OCI-LY3 (cell line): ENCODE measurements around the gene DKK3.

Experiments
- H2AFZ ChIP-seq: fragments of 200-600, 300-600 bp; shearing (Covaris generic); 2 replicates; pipeline ENCODE4 v1.6.0; 2014; ENCODE audit warnings: antibody characterized with exemption, low read depth, low read length
- H3K27ac ChIP-seq: fragments of 200-600, 300-600 bp; sonication (generic); 2 replicates; pipeline ENCODE4 v1.5.1; 2014; ENCODE audit warnings: mild to moderate bottlenecking, low read length, moderate library complexity, mixed read lengths
- H3K27me3 ChIP-seq: fragments of 200-600, 300-600 bp; sonication (generic); 2 replicates; pipeline ENCODE4 v1.6.1; 2014; ENCODE audit warnings: low read depth, low read length, mixed read lengths
- H3K36me3 ChIP-seq: fragments of 200-600, 300-600 bp; sonication (generic); replicated peaks from 2 replicates; pipeline ENCODE3; 2014; ENCODE audit warnings: low read depth, low read length, mixed read lengths
- H3K4me1 ChIP-seq: fragments of 300-600, 200-600 bp; sonication (generic); 2 replicates; pipeline ENCODE4 v1.6.1; 2014; ENCODE audit warnings: low read length, mixed read lengths
- H3K4me2 ChIP-seq: fragments of 200-600, 300-600 bp; sonication (generic); 2 replicates; pipeline ENCODE4 v1.6.1; 2014; ENCODE audit warnings: low read length, mixed read lengths
- H3K4me3 ChIP-seq: fragments of 300-600, 200-600 bp; sonication (generic); 2 replicates; pipeline ENCODE4 v1.5.1; 2014; ENCODE audit warnings: antibody characterized with exemption, mild to moderate bottlenecking, low read length, moderate library complexity
- H3K79me2 ChIP-seq: fragments of 300-600, 200-600 bp; shearing (Covaris generic); 2 replicates; pipeline ENCODE4 v1.6.1; 2014; ENCODE audit warnings: mild to moderate bottlenecking, low read length, mixed read lengths
- H3K9ac ChIP-seq: fragments of 300-600, 200-600 bp; shearing (Covaris generic); 2 replicates; pipeline ENCODE4 v1.6.0; 2014; ENCODE audit warnings: mild to moderate bottlenecking, low read length, moderate library complexity
- H3K9me3 ChIP-seq: fragments of 200-600, 300-600 bp; shearing (Covaris generic); 2 replicates; pipeline ENCODE4 v1.6.1; 2014; ENCODE audit warnings: low read length, mixed read lengths; ENCODE audit not compliant: insufficient read depth
- H4K20me1 ChIP-seq: fragments of 200-600, 300-600 bp; sonication (generic); 2 replicates; pipeline ENCODE4 v1.6.1; 2016; ENCODE audit warnings: low read length, mixed read lengths; ENCODE audit not compliant: insufficient read depth
- EZH2phosphoT487 ChIP-seq: fragments of 200-600 bp; shearing (Covaris generic); IDR thresholded peaks from 2 replicates; pipeline ENCODE4 v1.6.1; 2018; ENCODE audit warnings: antibody characterized with exemption, mixed run types, low read depth
- TF ChIP-seq, protein P1 (sequence below): fragments of 200-600, 300-600 bp; sonication (generic); IDR thresholded peaks from 2 replicates; pipeline ENCODE4 v1.5.1; 2014; ENCODE audit warnings: antibody characterized with exemption, low read length, low read depth

The DKK3 gene

DNA sequence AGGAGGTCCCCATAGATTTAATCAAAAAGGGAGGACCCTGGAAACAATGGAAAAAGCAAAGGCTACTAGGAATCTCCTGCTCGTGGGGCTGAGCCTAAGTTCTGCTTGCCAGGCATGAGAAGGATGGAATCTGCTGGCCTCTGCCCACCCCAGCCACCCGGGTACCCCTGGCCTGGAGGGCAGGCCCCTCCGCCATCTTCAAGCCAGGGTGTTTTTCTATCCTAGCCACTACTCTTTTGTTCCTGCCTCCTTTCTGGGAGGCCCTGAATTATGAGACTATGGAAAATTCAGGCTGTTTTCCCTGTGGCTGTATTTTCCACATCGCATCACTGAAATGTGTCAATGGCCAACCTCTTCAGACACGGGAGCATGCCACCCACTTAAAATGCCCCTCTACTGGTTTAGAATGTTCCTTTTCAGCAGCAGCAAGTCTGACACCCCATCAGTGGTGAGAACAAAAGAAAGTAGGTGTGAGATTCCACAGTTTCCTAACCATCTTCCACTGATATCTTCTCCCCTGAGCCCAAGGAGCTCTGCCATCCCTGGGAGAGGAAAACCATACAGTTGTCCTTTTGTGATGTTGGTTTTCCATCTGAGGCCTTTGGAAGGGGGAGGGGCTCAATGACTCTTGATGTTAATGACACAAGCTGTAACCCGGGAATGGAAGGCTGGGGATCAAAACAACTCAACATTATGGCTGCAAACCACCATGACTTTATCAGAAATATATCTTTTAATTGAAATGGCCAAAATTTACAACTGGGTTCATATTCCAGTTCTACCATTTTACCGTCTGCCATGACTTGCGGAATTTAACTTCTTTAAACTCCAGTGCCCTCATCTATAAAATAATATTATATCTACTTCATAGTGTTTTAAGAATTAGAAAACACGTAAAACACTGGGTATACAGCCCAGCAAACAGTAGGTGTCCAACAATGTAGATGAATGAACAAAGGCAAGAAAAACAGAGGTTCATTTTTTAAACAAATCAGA lies 22.2 kb downstream of the DKK3 start:
- no peak overlapping the region for H3K4me2 ChIP-seq
- TF ChIP-seq, protein P1, sequence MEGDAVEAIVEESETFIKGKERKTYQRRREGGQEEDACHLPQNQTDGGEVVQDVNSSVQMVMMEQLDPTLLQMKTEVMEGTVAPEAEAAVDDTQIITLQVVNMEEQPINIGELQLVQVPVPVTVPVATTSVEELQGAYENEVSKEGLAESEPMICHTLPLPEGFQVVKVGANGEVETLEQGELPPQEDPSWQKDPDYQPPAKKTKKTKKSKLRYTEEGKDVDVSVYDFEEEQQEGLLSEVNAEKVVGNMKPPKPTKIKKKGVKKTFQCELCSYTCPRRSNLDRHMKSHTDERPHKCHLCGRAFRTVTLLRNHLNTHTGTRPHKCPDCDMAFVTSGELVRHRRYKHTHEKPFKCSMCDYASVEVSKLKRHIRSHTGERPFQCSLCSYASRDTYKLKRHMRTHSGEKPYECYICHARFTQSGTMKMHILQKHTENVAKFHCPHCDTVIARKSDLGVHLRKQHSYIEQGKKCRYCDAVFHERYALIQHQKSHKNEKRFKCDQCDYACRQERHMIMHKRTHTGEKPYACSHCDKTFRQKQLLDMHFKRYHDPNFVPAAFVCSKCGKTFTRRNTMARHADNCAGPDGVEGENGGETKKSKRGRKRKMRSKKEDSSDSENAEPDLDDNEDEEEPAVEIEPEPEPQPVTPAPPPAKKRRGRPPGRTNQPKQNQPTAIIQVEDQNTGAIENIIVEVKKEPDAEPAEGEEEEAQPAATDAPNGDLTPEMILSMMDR, result no peak
- no peak for TF ChIP-seq EZH2phosphoT487
- no peak overlapping the region for H3K9ac ChIP-seq

DNA sequence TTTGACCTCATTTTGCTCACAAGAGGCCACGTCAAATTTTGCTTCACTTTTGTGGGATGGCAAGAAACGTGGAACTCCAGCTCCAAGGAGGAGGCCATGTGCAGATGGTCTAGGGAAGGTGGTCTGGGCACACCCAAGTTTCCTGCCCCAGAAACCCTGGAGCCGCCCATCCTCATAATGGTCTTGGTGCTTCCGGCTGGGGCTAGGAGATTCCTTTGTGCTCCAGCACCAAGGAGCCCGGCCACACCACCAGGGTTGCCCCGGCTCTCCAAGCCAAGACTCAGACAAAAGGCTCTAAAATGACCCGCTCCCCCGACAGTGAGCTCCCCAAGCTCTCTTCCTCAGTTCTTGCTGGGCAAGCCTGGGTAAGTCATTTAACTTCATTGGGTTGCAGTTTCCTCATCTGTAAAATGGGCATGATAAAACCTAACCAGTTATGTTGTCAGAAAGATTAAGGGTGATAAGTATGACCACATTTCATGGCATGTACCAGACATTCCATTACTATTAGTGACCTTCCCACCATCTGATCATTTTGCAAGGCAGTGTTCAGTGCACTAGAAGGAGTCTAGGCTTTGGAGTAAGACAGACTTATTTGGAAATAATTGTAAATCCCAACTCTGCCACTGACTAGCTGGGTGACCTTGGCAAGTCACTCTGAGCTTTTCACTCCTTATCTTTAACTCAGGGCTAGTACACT lies 23.3 kb downstream of the DKK3 start:
- TF ChIP-seq, protein P1, result no peak
- no peak for TF ChIP-seq EZH2phosphoT487
- Histone ChIP-seq H3K9me3 (no peaks in the 10 kb centered on the region), H3K79me2 (no peaks in the 10 kb centered on the region), H3K4me3 (no peak overlapping the region), H3K4me2 (no peak overlapping the region), H4K20me1 (no peaks in the 10 kb centered on the region), H3K4me1 (no peaks in the 10 kb centered on the region), H2AFZ (no peak overlapping the region), H3K27me3 (0 out of 2 replicates have a peak, but pooled peaks cover 3% of the 10 kb centered on the region), H3K9ac (no peak overlapping the region), H3K27ac (no peak overlapping the region), H3K36me3 (no peaks in the 10 kb centered on the region)

More for the DNA sequence above, 22.2 kb downstream of the DKK3 start:
- no peaks in the 10 kb centered on the region for H4K20me1 ChIP-seq
- H3K79me2 ChIP-seq, result no peaks in the 10 kb centered on the region
- H3K27ac ChIP-seq, result no peak overlapping the region
- no peaks in the 10 kb centered on the region for H3K4me1 ChIP-seq
- H3K9me3 ChIP-seq, result no peaks in the 10 kb centered on the region
- H3K27me3 ChIP-seq, result 0 out of 2 replicates have a peak, but pooled peaks cover 3% of the 10 kb centered on the region
- no peak overlapping the region for H3K4me3 ChIP-seq
- H2AFZ ChIP-seq, result no peak overlapping the region
- H3K36me3 ChIP-seq, result no peaks in the 10 kb centered on the region

DNA sequence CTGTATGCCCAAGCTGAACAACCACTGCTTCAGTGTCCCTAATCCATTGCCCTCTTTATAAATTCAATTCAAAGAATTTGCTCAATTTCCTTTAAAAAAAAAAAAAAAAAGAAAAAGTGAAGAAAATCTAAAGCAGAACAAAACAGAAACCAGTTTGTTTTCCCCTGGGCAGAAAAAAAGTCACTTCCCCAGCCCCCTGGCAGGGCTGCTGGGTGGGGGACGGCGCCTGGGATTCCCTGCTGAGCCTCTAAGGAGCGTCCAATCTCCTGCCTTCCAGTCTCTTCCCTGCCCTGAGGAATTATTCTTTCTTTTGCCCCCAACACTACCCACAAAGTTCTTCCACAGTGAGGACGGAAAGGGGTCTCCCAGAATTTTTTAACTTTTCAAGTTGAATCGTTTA lies 23.9 kb downstream of the DKK3 start:
- H3K36me3 ChIP-seq, result no peaks in the 10 kb centered on the region
- no peak for TF ChIP-seq EZH2phosphoT487
- TF ChIP-seq, protein P1, result no peak
- H3K4me3 ChIP-seq, result no peak overlapping the region
- H4K20me1 ChIP-seq, result no peaks in the 10 kb centered on the region
- no peak overlapping the region for H3K9ac ChIP-seq
- no peak overlapping the region for H2AFZ ChIP-seq
- no peaks in the 10 kb centered on the region for H3K79me2 ChIP-seq
- no peak overlapping the region for H3K4me2 ChIP-seq
- H3K27ac ChIP-seq, result no peak overlapping the region
- H3K4me1 ChIP-seq, result no peaks in the 10 kb centered on the region
- no peaks in the 10 kb centered on the region for H3K9me3 ChIP-seq
- 0 out of 2 replicates have a peak, but pooled peaks cover 3% of the 10 kb centered on the region for H3K27me3 ChIP-seq

DNA sequence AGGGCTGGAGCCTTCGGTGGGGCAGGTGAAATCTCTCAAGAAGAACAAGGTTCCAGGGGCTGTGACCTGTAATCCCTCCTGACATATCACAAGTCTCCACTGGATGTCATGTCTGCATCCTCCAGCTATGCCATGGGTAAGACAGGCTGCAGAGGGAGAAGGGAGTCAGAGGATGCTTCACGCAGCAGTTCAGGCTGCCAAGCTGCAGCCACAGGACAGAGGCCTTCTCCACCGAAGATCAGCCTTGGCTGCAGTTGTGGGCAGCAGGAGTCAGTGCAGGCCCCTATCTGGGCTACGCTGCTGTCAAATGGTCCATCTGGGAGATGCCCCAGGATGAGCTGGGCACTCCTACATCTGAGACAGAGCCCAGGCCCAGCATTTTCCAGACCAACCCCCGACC lies 25.0 kb downstream of the DKK3 start:
- no peak for TF ChIP-seq EZH2phosphoT487
- TF ChIP-seq, protein P1, result no peak

More for the DNA sequence above, 25.0 kb downstream of the DKK3 start:
- Histone ChIP-seq H3K79me2 (no peaks in the 10 kb centered on the region), H3K4me1 (no peaks in the 10 kb centered on the region), H3K36me3 (no peaks in the 10 kb centered on the region), H4K20me1 (no peaks in the 10 kb centered on the region), H3K9me3 (no peaks in the 10 kb centered on the region), H2AFZ (no peak overlapping the region), H3K27ac (no peak overlapping the region), H3K27me3 (0 out of 2 replicates have a peak, but pooled peaks cover 3% of the 10 kb centered on the region), H3K9ac (no peak overlapping the region), H3K4me2 (no peak overlapping the region), H3K4me3 (no peak overlapping the region)
